ENCODE data around the gene ARHGAP26. TPM values are rescaled to one million over a fixed set of nuclear protein-coding genes. Genes with fewer than 3 reads are reported as not detected.

ARHGAP26 gene
- total and polyA plus RNA-seq, 10 donors = 4.2 to 148 (median 55.5) TPM

- TF ChIP-seq POLR2AphosphoS5 (IDR thresholded peaks at IDR 0.05) (no peak), POLR2A (IDR thresholded peaks at IDR 0.05) (no peak)
- TF ChIP-seq, protein P1, sequence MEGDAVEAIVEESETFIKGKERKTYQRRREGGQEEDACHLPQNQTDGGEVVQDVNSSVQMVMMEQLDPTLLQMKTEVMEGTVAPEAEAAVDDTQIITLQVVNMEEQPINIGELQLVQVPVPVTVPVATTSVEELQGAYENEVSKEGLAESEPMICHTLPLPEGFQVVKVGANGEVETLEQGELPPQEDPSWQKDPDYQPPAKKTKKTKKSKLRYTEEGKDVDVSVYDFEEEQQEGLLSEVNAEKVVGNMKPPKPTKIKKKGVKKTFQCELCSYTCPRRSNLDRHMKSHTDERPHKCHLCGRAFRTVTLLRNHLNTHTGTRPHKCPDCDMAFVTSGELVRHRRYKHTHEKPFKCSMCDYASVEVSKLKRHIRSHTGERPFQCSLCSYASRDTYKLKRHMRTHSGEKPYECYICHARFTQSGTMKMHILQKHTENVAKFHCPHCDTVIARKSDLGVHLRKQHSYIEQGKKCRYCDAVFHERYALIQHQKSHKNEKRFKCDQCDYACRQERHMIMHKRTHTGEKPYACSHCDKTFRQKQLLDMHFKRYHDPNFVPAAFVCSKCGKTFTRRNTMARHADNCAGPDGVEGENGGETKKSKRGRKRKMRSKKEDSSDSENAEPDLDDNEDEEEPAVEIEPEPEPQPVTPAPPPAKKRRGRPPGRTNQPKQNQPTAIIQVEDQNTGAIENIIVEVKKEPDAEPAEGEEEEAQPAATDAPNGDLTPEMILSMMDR (IDR thresholded peaks at IDR 0.05 in 8 of 11, conservative IDR thresholded peaks at IDR 0.05 in 3 of 11) = no peak
- Histone ChIP-seq H3K27me3 (replicated peaks in 1 of 7) (no peaks in the 10 kb centered on the region), H3K36me3 (peaks cover 0 to 57% (median 5%) of the 10 kb centered on the region in 6 donors), H3K4me3 (no peak overlapping the region), H3K27ac (peak overlapping the region in 5 of 8 donors; percentile 40 to 82 (median 75)), H3K4me1 (peaks cover 10 to 65% (median 31%) of the 10 kb centered on the region in 6 donors), H3K9me3 (no peaks in the 10 kb centered on the region)
- DNase-seq = no peak
- 71 to 91% (median 84%) methylated on average over 2 of the region's 2 CpGs for WGBS, 5 donors
- intact Hi-C loops (cut with DNase I; ENCODE audit: low total_unique reads) = no loop called here
These were observed 449.5 kb downstream of the ARHGAP26 start for GRCh38 chr5:143219696-143220095.

DNA sequence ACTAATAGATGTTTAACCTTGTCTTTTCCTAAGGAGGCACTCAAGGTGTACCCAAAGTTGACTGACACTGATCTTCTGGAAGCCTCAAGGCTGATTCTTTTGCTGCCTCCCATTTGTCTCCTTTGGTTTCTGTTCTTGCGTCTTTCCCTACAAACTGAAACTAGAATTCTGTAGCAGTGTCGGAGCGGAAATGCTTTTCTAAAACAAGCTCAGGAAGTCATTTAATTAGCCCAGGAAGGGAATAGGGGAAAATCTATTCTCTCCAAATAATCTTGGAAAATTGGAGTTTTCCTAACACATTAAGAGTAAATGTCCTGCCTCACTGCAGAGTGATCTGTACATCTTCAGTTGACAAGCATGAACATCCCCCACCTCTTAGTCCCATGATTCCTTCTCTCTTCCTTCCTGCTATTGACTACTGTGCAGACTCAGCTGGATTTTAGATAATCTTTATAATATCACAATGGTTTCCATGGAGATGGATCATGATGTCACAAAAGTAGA is 450.6 kb downstream of the ARHGAP26 start:
- intact Hi-C loops (cut with DNase I; ENCODE audit: low total_unique reads) = no loop called here
- H3K4me3 ChIP-seq = peak overlapping the region in 2 of 8 donors; percentile 31 to 37
- DNase-seq = no peak
- peak overlapping the region in 7 of 8 donors; percentile 67 to 82 (median 68) for H3K27ac ChIP-seq
- no peaks in the 10 kb centered on the region for H3K9me3 ChIP-seq
- H3K4me1 ChIP-seq = peaks cover 10 to 60% (median 31%) of the 10 kb centered on the region in 6 donors
- TF ChIP-seq, protein P1 (IDR thresholded peaks at IDR 0.05 in 8 of 11, conservative IDR thresholded peaks at IDR 0.05 in 3 of 11) = no peak
- TF ChIP-seq POLR2A (IDR thresholded peaks at IDR 0.05) = no peak
- no peak for TF ChIP-seq POLR2AphosphoS5 (IDR thresholded peaks at IDR 0.05)
- 21 to 64% (median 34%) methylated on average over 3 of the region's 3 CpGs for WGBS, 5 donors
- peaks cover 0 to 54% (median 3%) of the 10 kb centered on the region in 6 donors for H3K36me3 ChIP-seq
- no peaks in the 10 kb centered on the region for H3K27me3 ChIP-seq (replicated peaks in 1 of 7)

- no peak for DNase-seq
- WGBS, 5 donors = 18 to 38% (median 22%) methylated on average over 16 of the region's 16 CpGs
- Histone ChIP-seq H3K27ac (peak overlapping the region in 7 of 8 donors; percentile 36 to 78 (median 45)), H3K9me3 (no peaks in the 10 kb centered on the region), H3K27me3 (replicated peaks in 1 of 7) (no peaks in the 10 kb centered on the region), H3K36me3 (peaks cover 0 to 36% (median 0%) of the 10 kb centered on the region in 6 donors), H3K4me1 (peaks cover 10 to 47% (median 25%) of the 10 kb centered on the region in 6 donors), H3K4me3 (peak overlapping the region in 2 of 8 donors; percentile 10 to 44)
- intact Hi-C loops (cut with DNase I; ENCODE audit: low total_unique reads) = no loop called here
- TF ChIP-seq POLR2AphosphoS5 (IDR thresholded peaks at IDR 0.05) = no peak
- TF ChIP-seq, protein P1 (IDR thresholded peaks at IDR 0.05 in 8 of 11, conservative IDR thresholded peaks at IDR 0.05 in 3 of 11) = no peak
- TF ChIP-seq POLR2A (IDR thresholded peaks at IDR 0.05) = no peak
These were observed 452.4 kb downstream of the ARHGAP26 start for GRCh38 chr5:143222287-143223231.

- Histone ChIP-seq H3K27me3 (replicated peaks in 1 of 7) (no peaks in the 10 kb centered on the region), H3K4me3 (no peak overlapping the region), H3K4me1 (peaks cover 10 to 55% (median 28%) of the 10 kb centered on the region in 6 donors), H3K9me3 (no peaks in the 10 kb centered on the region), H3K36me3 (peaks cover 0 to 32% (median 0%) of the 10 kb centered on the region in 6 donors), H3K27ac (no peak overlapping the region)
- intact Hi-C loops (cut with DNase I; ENCODE audit: low total_unique reads) = no loop called here
- no peak for DNase-seq
- WGBS, 5 donors = 91 to 98% (median 98%) methylated on average over 5 of the region's 5 CpGs
- TF ChIP-seq, protein P1 (IDR thresholded peaks at IDR 0.05 in 8 of 11, conservative IDR thresholded peaks at IDR 0.05 in 3 of 11) = no peak
These were observed 454.5 kb downstream of the ARHGAP26 start for GRCh38 chr5:143224672-143225071.
